ENCODE results near the gene SLC51A.

DNA sequence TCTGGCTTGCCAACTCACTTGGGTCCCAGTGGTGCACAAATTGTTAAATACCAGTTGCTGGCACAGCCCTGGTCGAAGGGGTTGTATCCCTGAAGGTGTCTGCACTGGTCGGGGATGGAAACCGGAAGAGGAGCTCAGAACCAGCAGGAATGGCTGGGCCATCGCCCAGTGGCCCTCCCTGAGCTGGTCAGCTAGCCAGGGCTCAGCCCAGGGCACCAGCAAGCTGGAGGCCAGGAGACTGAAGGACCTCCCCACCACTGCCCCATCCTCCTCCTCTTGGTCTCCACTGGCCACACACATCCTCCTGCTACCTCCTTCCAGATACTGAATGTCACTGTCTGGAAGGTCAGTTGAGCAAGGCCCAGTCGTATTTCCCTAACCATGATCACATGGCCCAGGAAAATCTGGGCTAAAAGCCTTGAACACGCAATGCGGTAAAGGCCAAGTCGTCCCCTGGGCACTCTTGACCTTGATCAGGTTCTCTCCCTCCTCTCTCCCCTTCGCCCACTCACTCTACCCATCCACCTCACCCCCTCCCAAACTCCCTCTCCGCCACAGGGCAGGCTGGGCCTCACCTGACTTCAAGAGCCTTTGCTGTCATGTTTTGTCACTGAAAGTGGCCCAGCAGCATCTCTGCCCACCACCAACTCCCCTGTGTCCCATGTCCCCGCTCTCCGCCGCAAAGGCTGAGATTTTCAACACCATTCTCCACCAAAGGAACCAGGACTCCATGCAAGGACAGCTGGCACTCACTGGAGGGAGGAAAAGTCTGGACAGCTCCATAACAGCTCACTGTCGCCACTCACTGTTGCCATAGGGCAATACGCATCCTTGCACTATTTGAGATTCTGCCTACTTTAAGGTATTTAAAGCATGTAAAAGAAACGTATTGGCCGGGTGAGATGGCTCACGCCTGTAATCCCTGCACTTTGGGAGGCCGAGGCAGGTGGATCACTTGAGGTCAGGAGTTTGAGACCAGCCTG, 17.3 kb upstream of the SLC51A start:
- no peak for TF ChIP-seq POLR2A (IDR thresholded peaks at IDR 0.05)
- TF ChIP-seq, protein P1, sequence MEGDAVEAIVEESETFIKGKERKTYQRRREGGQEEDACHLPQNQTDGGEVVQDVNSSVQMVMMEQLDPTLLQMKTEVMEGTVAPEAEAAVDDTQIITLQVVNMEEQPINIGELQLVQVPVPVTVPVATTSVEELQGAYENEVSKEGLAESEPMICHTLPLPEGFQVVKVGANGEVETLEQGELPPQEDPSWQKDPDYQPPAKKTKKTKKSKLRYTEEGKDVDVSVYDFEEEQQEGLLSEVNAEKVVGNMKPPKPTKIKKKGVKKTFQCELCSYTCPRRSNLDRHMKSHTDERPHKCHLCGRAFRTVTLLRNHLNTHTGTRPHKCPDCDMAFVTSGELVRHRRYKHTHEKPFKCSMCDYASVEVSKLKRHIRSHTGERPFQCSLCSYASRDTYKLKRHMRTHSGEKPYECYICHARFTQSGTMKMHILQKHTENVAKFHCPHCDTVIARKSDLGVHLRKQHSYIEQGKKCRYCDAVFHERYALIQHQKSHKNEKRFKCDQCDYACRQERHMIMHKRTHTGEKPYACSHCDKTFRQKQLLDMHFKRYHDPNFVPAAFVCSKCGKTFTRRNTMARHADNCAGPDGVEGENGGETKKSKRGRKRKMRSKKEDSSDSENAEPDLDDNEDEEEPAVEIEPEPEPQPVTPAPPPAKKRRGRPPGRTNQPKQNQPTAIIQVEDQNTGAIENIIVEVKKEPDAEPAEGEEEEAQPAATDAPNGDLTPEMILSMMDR (IDR thresholded peaks at IDR 0.05): no peak
- TF ChIP-seq EP300 (IDR thresholded peaks at IDR 0.05): no peak
